HL-60 (cell line): Measurements from ENCODE around the gene MEF2B.

Experiments
- DNase-seq, 2 experiments: peaks; one replicate each; pipeline ENCODE4 v3.0.0-alpha.2; 2010 to 2020; ENCODE audit warnings: low read depth in 1 of 2, low spot score in 1 of 2
- H3K27ac ChIP-seq: fragments of 250-450 bp; sonication (Bioruptor Pico); replicated peaks from 2 replicates; pipeline ENCODE4 v1.5.1; 2020; ENCODE audit warnings: mild to moderate bottlenecking, moderate library complexity
- H3K27me3 ChIP-seq: fragments of 250-450 bp; sonication (Bioruptor Pico); 2 replicates; pipeline ENCODE4 v1.5.1; 2021; ENCODE audit warnings: mild to moderate bottlenecking, moderate library complexity; ENCODE audit not compliant: insufficient read depth, poor library complexity, severe bottlenecking
- H3K4me3 ChIP-seq: replicated peaks from 2 replicates; pipeline ENCODE4 v1.5.1; 2011; ENCODE audit warnings: mild to moderate bottlenecking, control low read depth, low read length; ENCODE audit not compliant: insufficient read depth
- GABPA ChIP-seq: IDR thresholded peaks from 2 replicates; pipeline ENCODE4 v1.6.1; 2012; ENCODE audit warnings: low read depth
- POLR2AphosphoS5 ChIP-seq: IDR thresholded peaks from 2 replicates; pipeline ENCODE4 v1.6.1; 2012; ENCODE audit warnings: low read depth
- REST ChIP-seq: IDR thresholded peaks from 2 replicates; pipeline ENCODE4 v1.6.1; 2012; ENCODE audit warnings: low read depth; ENCODE audit not compliant: insufficient replicate concordance
- SPI1 ChIP-seq: IDR thresholded peaks from 2 replicates; pipeline ENCODE4 v1.6.1; 2012; ENCODE audit warnings: low read depth, mild to moderate bottlenecking, borderline replicate concordance
- TF ChIP-seq, protein P1 (sequence below): IDR thresholded peaks from one replicate; pipeline ENCODE4 v1.5.1; 2011; ENCODE audit warnings: low read length, control low read depth, inconsistent platforms; ENCODE audit not compliant: insufficient read depth

MEF2B gene

DNA sequence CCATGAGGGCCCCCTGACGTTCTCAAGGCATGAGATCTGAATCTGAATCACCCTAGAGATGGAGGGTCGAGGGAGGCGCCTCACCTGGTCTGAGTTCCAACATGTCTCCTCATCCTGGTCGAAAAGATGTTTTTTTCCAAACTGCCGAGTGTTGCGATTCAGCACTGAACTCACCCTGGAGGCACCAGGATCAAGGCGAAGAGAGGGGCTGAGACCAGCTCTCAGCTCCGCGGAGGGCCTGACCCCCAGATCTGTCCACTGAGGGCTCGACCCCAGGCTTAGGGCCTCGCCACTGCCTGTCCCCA is 32.6 kb upstream of the MEF2B start:
- Histone ChIP-seq H3K27me3 (no peaks in the 10 kb centered on the region), H3K27ac (peak overlapping the region; percentile 88), H3K4me3 (peak overlapping the region; percentile 50)
- TF ChIP-seq SPI1: no peak
- no peak for TF ChIP-seq GABPA
- TF ChIP-seq POLR2AphosphoS5: no peak; the same call in 1 of the 2 replicates
- no peak for TF ChIP-seq REST
- TF ChIP-seq, protein P1, sequence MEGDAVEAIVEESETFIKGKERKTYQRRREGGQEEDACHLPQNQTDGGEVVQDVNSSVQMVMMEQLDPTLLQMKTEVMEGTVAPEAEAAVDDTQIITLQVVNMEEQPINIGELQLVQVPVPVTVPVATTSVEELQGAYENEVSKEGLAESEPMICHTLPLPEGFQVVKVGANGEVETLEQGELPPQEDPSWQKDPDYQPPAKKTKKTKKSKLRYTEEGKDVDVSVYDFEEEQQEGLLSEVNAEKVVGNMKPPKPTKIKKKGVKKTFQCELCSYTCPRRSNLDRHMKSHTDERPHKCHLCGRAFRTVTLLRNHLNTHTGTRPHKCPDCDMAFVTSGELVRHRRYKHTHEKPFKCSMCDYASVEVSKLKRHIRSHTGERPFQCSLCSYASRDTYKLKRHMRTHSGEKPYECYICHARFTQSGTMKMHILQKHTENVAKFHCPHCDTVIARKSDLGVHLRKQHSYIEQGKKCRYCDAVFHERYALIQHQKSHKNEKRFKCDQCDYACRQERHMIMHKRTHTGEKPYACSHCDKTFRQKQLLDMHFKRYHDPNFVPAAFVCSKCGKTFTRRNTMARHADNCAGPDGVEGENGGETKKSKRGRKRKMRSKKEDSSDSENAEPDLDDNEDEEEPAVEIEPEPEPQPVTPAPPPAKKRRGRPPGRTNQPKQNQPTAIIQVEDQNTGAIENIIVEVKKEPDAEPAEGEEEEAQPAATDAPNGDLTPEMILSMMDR: no peak
- DNase-seq: no peak

- DNase-seq: no peak
- TF ChIP-seq, protein P1: no peak
- TF ChIP-seq REST (no peak), GABPA (no peak), POLR2AphosphoS5 (no peak), SPI1 (no peak)
- Histone ChIP-seq H3K4me3 (peak overlapping the region; percentile 50), H3K27me3 (no peaks in the 10 kb centered on the region), H3K27ac (peak overlapping the region; percentile 88)
Observed at GRCh38 chr19:19201697-19202630, 31.9 kb upstream of the MEF2B start.

- H3K27ac ChIP-seq: peak overlapping the region; percentile 100
- peak overlapping the region; percentile 4 for H3K4me3 ChIP-seq
- TF ChIP-seq, protein P1: no peak
- TF ChIP-seq GABPA: no peak
- no peak for TF ChIP-seq REST
- TF ChIP-seq SPI1: no peak
- TF ChIP-seq POLR2AphosphoS5: no peak
- DNase-seq: no peak
- no peaks in the 10 kb centered on the region for H3K27me3 ChIP-seq
Observed at GRCh38 chr19:19193926-19194325, 23.9 kb upstream of the MEF2B start.
